ENCODE data around the gene SH3RF2.
A peak's percentile ranks its signal among the peaks of the same experiment; 100 is the strongest.

Gene SH3RF2

GRCh38 chr5:146041180-146041789 is 104.9 kb downstream of the SH3RF2 start:
- TF ChIP-seq, protein P1, sequence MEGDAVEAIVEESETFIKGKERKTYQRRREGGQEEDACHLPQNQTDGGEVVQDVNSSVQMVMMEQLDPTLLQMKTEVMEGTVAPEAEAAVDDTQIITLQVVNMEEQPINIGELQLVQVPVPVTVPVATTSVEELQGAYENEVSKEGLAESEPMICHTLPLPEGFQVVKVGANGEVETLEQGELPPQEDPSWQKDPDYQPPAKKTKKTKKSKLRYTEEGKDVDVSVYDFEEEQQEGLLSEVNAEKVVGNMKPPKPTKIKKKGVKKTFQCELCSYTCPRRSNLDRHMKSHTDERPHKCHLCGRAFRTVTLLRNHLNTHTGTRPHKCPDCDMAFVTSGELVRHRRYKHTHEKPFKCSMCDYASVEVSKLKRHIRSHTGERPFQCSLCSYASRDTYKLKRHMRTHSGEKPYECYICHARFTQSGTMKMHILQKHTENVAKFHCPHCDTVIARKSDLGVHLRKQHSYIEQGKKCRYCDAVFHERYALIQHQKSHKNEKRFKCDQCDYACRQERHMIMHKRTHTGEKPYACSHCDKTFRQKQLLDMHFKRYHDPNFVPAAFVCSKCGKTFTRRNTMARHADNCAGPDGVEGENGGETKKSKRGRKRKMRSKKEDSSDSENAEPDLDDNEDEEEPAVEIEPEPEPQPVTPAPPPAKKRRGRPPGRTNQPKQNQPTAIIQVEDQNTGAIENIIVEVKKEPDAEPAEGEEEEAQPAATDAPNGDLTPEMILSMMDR (IDR thresholded peaks at IDR 0.05; ENCODE audit: low read depth, low read length) = peak; percentile 14; the same call in 1 of the 2 replicates
- no peak overlapping the region for H3K4me3 ChIP-seq (ENCODE audit: low read depth, low read length)

- H3K4me3 ChIP-seq (ENCODE audit: low read depth, low read length) = no peak overlapping the region
- TF ChIP-seq, protein P1 (IDR thresholded peaks at IDR 0.05; ENCODE audit: low read depth, low read length) = no peak
These were observed 106.4 kb downstream of the SH3RF2 start for GRCh38 chr5:146042628-146043279.

GRCh38 chr5:146043722-146044121 is 107.3 kb downstream of the SH3RF2 start:
- no peak overlapping the region for H3K4me3 ChIP-seq (ENCODE audit: low read depth, low read length)
- TF ChIP-seq, protein P1 (IDR thresholded peaks at IDR 0.05; ENCODE audit: low read depth, low read length) = no peak

GRCh38 chr5:146047396-146047795 is 111.0 kb downstream of the SH3RF2 start:
- no peak overlapping the region for H3K4me3 ChIP-seq (ENCODE audit: low read depth, low read length)
- TF ChIP-seq, protein P1 (IDR thresholded peaks at IDR 0.05; ENCODE audit: low read depth, low read length) = no peak

- TF ChIP-seq, protein P1 (IDR thresholded peaks at IDR 0.05; ENCODE audit: low read depth, low read length) = peak; percentile 76
These were observed 112.8 kb downstream of the SH3RF2 start for GRCh38 chr5:146048994-146049703.

GRCh38 chr5:146049704-146050026 is 113.3 kb downstream of the SH3RF2 start:
- H3K4me3 ChIP-seq (ENCODE audit: low read depth, low read length) = no peak overlapping the region
- TF ChIP-seq, protein P1 (IDR thresholded peaks at IDR 0.05; ENCODE audit: low read depth, low read length) = no peak

More at GRCh38 chr5:146048994-146049703, 112.8 kb downstream of the SH3RF2 start:
- H3K4me3 ChIP-seq (ENCODE audit: low read depth, low read length) = no peak overlapping the region

DNA sequence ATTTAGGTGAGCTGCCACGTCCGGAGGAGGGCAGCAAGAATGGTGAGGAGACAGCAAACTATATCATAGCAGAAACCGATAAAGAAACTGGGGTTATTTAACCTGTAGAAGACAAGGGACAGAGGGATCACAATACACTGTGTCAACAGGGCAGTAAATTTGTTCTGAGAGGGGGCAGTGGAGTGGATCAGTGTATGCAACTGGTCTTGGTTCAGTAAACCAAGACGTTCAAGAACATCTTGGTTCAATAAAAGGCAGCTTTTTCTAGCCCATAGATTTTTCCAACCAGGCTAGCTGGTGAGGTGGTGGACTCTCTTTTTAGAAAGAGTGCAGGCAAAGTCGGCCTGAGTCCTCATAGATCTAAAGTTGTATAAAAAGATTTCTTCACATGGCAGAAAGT is 113.7 kb downstream of the SH3RF2 start:
- no peak overlapping the region for H3K4me3 ChIP-seq (ENCODE audit: low read depth, low read length)
- TF ChIP-seq, protein P1 (IDR thresholded peaks at IDR 0.05; ENCODE audit: low read depth, low read length) = no peak

Measured in WI38 (cell line).